IMR-90 (cell line): ENCODE results near the gene AGBL2. TPM values are rescaled to one million over a fixed set of nuclear protein-coding genes. Genes with fewer than 3 reads are reported as not detected.

Experiments used
- ATAC-seq: fragments of 200-7000 bp; cut with Tn5 transposase; 2 replicates; pipeline ENCODE4 v1.9.1; 2020; ENCODE audit warnings: low read depth, mild to moderate bottlenecking, moderate library complexity
- BruUV-seq: library from RNA; stranded (reverse); fragments of 400-500 nt; replicated peaks from 2 replicates; lab custom pipeline; 2021; lab: Mats Ljungman, UMichigan
- CTCF ChIA-PET: fragments of 300-600 bp; formaldehyde crosslinking; extraction: SDS; loops from one replicate; lab custom pipeline; 2021; ENCODE audit warnings: antibody characterized with exemption; lab: Yijun Ruan, JAX
- POLR2A ChIA-PET: fragments of 300-600 bp; sonication (Branson Sonifier 250); formaldehyde crosslinking; loops from one replicate; lab custom pipeline; 2022; ENCODE audit warnings: antibody characterized with exemption; ENCODE audit not compliant: unreplicated experiment; lab: Charles Lee
- DNase-seq: peaks from one replicate; pipeline ENCODE4 v3.0.0; 2013
- H2AFZ ChIP-seq: replicated peaks from 2 replicates; pipeline ENCODE3; 2013; ENCODE audit warnings: low read length, mild to moderate bottlenecking; ENCODE audit not compliant: poor library complexity
- H2AK5ac ChIP-seq: 2 replicates; pipeline ENCODE4 v1.6.1; 2013; ENCODE audit warnings: low read depth, low read length, inconsistent platforms
- H2AK9ac ChIP-seq: replicated peaks from 2 replicates; pipeline ENCODE3; 2013; ENCODE audit warnings: mild to moderate bottlenecking, low read depth, low read length, moderate library complexity; ENCODE audit not compliant: poor library complexity
- H2BK120ac ChIP-seq: 2 replicates; pipeline ENCODE4 v1.6.1; 2013; ENCODE audit warnings: low read depth, low read length, inconsistent platforms
- H2BK15ac ChIP-seq: 3 replicates; pipeline ENCODE4 v1.6.1; 2013; ENCODE audit warnings: low read depth, low read length, inconsistent platforms
- H2BK20ac ChIP-seq: 2 replicates; pipeline ENCODE4 v1.6.1; 2013; ENCODE audit warnings: low read depth, mild to moderate bottlenecking, inconsistent platforms, low read length, moderate library complexity
- H2BK5ac ChIP-seq: 2 replicates; pipeline ENCODE4 v1.6.1; 2013; ENCODE audit warnings: mild to moderate bottlenecking, low read depth, low read length, inconsistent platforms; ENCODE audit not compliant: poor library complexity, severe bottlenecking
- H3K14ac ChIP-seq: replicated peaks from 2 replicates; pipeline ENCODE4 v1.6.1; 2013; ENCODE audit warnings: low read depth, low read length, inconsistent platforms
- H3K18ac ChIP-seq: 2 replicates; pipeline ENCODE4 v1.6.1; 2013; ENCODE audit warnings: low read depth, low read length, control low read depth
- H3K23ac ChIP-seq: 2 replicates; pipeline ENCODE4 v1.6.1; 2013; ENCODE audit warnings: low read depth, low read length, inconsistent platforms
- H3K27ac ChIP-seq: 2 replicates; pipeline ENCODE4 v1.5.1; 2013; ENCODE audit warnings: mild to moderate bottlenecking, control low read depth, low read length; ENCODE audit not compliant: insufficient read depth
- H3K27me3 ChIP-seq: 2 replicates; pipeline ENCODE4 v1.6.1; 2013; ENCODE audit warnings: low read length; ENCODE audit not compliant: control insufficient read depth, insufficient read depth
- H3K36me3 ChIP-seq: 2 replicates; pipeline ENCODE4 v1.6.1; 2013; ENCODE audit warnings: low read length, mixed read lengths; ENCODE audit not compliant: control insufficient read depth, insufficient read depth
- H3K4ac ChIP-seq: 2 replicates; pipeline ENCODE4 v1.6.1; 2013; ENCODE audit warnings: low read depth, low read length, inconsistent platforms
- H3K4me1 ChIP-seq: 2 replicates; pipeline ENCODE4 v1.6.1; 2013; ENCODE audit warnings: low read length, mixed read lengths; ENCODE audit not compliant: control insufficient read depth, insufficient read depth
- H3K4me2 ChIP-seq: 2 replicates; pipeline ENCODE4 v1.6.1; 2013; ENCODE audit warnings: low read depth, mild to moderate bottlenecking, control low read depth, low read length, moderate library complexity
- H3K4me3 ChIP-seq: 2 replicates; pipeline ENCODE4 v1.5.1; 2013; ENCODE audit warnings: low read depth, mild to moderate bottlenecking, control low read depth, low read length, moderate library complexity; ENCODE audit not compliant: insufficient read depth
- H3K56ac ChIP-seq: 2 replicates; pipeline ENCODE4 v1.6.1; 2013; ENCODE audit warnings: low read length, inconsistent platforms; ENCODE audit not compliant: insufficient read depth; ENCODE audit errors: extremely low read depth
- H3K79me1 ChIP-seq, 2 experiments: 2 replicates each; pipeline ENCODE4 v1.6.1; 2013; ENCODE audit warnings: low read length in 2 of 2, inconsistent platforms in 1 of 2, low read depth in 1 of 2
- H3K9ac ChIP-seq: 2 replicates; pipeline ENCODE4 v1.6.1; 2013; ENCODE audit warnings: low read depth, low read length, control low read depth
- H3K9me1 ChIP-seq: 2 replicates; pipeline ENCODE4 v1.6.1; 2013; ENCODE audit warnings: low read length, inconsistent platforms; ENCODE audit not compliant: insufficient read depth
- H3K9me3 ChIP-seq: 2 replicates; pipeline ENCODE4 v1.6.1; 2013; ENCODE audit warnings: low read length; ENCODE audit not compliant: control insufficient read depth, insufficient read depth
- H4K20me1 ChIP-seq: 2 replicates; pipeline ENCODE4 v1.6.1; 2013; ENCODE audit warnings: low read length, inconsistent platforms; ENCODE audit not compliant: insufficient read depth
- H4K5ac ChIP-seq: 2 replicates; pipeline ENCODE4 v1.6.1; 2013; ENCODE audit warnings: mild to moderate bottlenecking, low read depth, low read length, control low read depth
- H4K8ac ChIP-seq, 2 experiments: 2 replicates each; pipeline ENCODE4 v1.6.1; 2013; ENCODE audit warnings: low read depth in 2 of 2, low read length in 2 of 2, control low read depth in 1 of 2, inconsistent platforms in 1 of 2
- H4K91ac ChIP-seq: 2 replicates; pipeline ENCODE4 v1.6.1; 2013; ENCODE audit warnings: low read depth, low read length, inconsistent platforms; ENCODE audit not compliant: insufficient read depth
- CEBPB ChIP-seq: IDR thresholded peaks from 2 replicates; pipeline ENCODE4 v1.6.1; 2012; ENCODE audit warnings: low read depth, low read length, improper control_type of control experiment
- CHD1 ChIP-seq: IDR thresholded peaks from 2 replicates; pipeline ENCODE4 v1.6.1; 2012; ENCODE audit warnings: low read depth, low read length, improper control_type of control experiment
- CTCF ChIP-seq: conservative IDR thresholded peaks from 2 replicates; pipeline ENCODE4 v1.5.1; 2012; ENCODE audit warnings: mild to moderate bottlenecking, low read depth, low read length, improper control_type of control experiment
- RAD21 ChIP-seq: IDR thresholded peaks from 2 replicates; pipeline ENCODE4 v1.6.1; 2012; ENCODE audit warnings: low read length, improper control_type of control experiment
- RCOR1 ChIP-seq: IDR thresholded peaks from 2 replicates; pipeline ENCODE4 v1.6.1; 2012; ENCODE audit warnings: mild to moderate bottlenecking, low read length, improper control_type of control experiment; ENCODE audit not compliant: insufficient replicate concordance
- RFX5 ChIP-seq: IDR thresholded peaks from 2 replicates; pipeline ENCODE4 v1.8.0; 2012; ENCODE audit warnings: low read depth, mild to moderate bottlenecking, low read length, moderate library complexity
- WGBS, 2 experiments: methylation state at CpG; one replicate each; pipeline versions ENCODE4 v1.1.5 to v1.1.7; 2013; ENCODE audit warnings: missing lambda C conversion rate in 2 of 2; ENCODE audit not compliant: insufficient read length in 1 of 2; ENCODE audit errors: extremely low coverage in 2 of 2; 5-methylcytosine and 5-hydroxymethylcytosine counted together
- dilution Hi-C: fragments of 300-500 bp; cut with HindIII; formaldehyde crosslinking; loops from one replicate; pipeline ENCODE4 v1.14.3; 2018; ENCODE audit warnings: low sequenced_read_pairs; ENCODE audit not compliant: unreplicated experiment
- in situ Hi-C: fragments of 300-500 bp; cut with MboI; formaldehyde crosslinking; loops from 3 replicates; pipeline ENCODE4 v1.14.3; 2019; ENCODE audit warnings: low sequenced_read_pairs, inconsistent platforms, mixed read lengths
- intact Hi-C: fragments of 100-400 bp; cut with micrococcal nuclease; formaldehyde crosslinking; loops from 2 replicates; pipeline ENCODE4 v1.10.0; 2022
- polyA plus RNA-seq, 3 experiments: library from polyadenylated mRNA; depleted of rRNA; stranded (reverse); fragments of >200 nt; gene quantifications; 2 replicates each; pipeline ENCODE4 v1.2.3, GENCODE V29; 2012; ENCODE audit warnings: low replicate concordance in 1 of 3
- total RNA-seq: library from RNA; depleted of rRNA; stranded (reverse); fragments of >200 nt; gene quantifications from 2 replicates; pipeline ENCODE4 v1.2.3, GENCODE V29; 2012

Gene AGBL2
- total and polyA plus RNA-seq, 2 of the 4 experiments (the other 2 are of a cell fraction): 0.36 to 1.2 TPM

GRCh38 chr11:47649276-47649675 lies 65.9 kb downstream of the AGBL2 start:
- H3K9ac ChIP-seq: no peak overlapping the region
- H3K4ac ChIP-seq: no peak overlapping the region
- WGBS, 2 experiments: no CpG with 5 or more reads among the region's 3 CpGs
- ATAC-seq: no peak
- BruUV-seq: no TSS peak
- DNase-seq: no peak
- no peak overlapping the region for H3K4me2 ChIP-seq
- H3K27me3 ChIP-seq: no peaks in the 10 kb centered on the region; the same call in none of the 2 replicates
- H3K79me1 ChIP-seq: no peaks in the 10 kb centered on the region
- in situ Hi-C loops (no loop called here), dilution Hi-C loops (no loop called here), intact Hi-C loops (no loop called here)
- no peaks in the 10 kb centered on the region for H3K36me3 ChIP-seq
- H3K9me1 ChIP-seq: no peaks in the 10 kb centered on the region
- no peak overlapping the region for H3K18ac ChIP-seq
- ChIA-PET CTCF (no interaction called here), POLR2A (no interaction called here)
- no peak overlapping the region for H3K56ac ChIP-seq
- no peak overlapping the region for H2BK15ac ChIP-seq
- no peak overlapping the region for H2BK120ac ChIP-seq
- H3K4me1 ChIP-seq: no peaks in the 10 kb centered on the region
- no peak for TF ChIP-seq RAD21
- no peak for TF ChIP-seq CTCF
- TF ChIP-seq RFX5: no peak
- TF ChIP-seq RCOR1: no peak
- no peak for TF ChIP-seq CHD1
- no peak for TF ChIP-seq CEBPB
- no peak overlapping the region for H2AK5ac ChIP-seq
- no peak overlapping the region for H2AFZ ChIP-seq
- H4K91ac ChIP-seq: no peak overlapping the region
- no peak overlapping the region for H3K27ac ChIP-seq
- no peak overlapping the region for H2BK5ac ChIP-seq
- peaks cover 2% of the 10 kb centered on the region; the same call in 1 of the 2 replicates for H3K9me3 ChIP-seq
- H3K23ac ChIP-seq: no peak overlapping the region
- H3K4me3 ChIP-seq: no peak overlapping the region
- H4K8ac ChIP-seq: no peak overlapping the region
- no peak overlapping the region for H2AK9ac ChIP-seq
- no peak overlapping the region for H4K5ac ChIP-seq
- H4K20me1 ChIP-seq: no peaks in the 10 kb centered on the region
- H2BK20ac ChIP-seq: no peak overlapping the region
- no peak overlapping the region for H3K14ac ChIP-seq
